ENCODE measurements around the gene MFNG.

DNA sequence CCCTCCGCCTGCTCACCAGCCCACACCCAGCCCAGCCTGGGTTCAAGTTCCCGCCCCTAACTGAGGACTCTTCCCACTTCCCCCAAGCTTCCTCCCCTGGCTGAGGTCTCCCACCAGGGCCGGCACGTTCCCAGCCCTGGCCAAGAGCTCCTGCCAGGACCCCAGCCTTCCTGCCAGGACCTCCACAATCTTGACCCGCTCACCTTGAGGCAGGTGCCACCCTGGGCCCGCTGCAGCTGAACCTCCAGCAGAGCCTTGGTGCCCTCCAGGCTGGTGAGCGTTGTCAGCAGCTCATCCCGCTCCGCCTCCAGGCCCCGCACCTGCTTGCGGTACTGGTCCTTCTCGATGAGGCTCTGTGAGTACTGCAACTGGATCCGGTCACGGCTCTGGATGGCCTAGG is 19.8 kb upstream of the MFNG start:
- TF ChIP-seq CTCF (IDR thresholded peaks at IDR 0.05; ENCODE audit: poor library complexity) (no peak), EZH2 (IDR thresholded peaks at IDR 0.05; ENCODE audit: borderline replicate concordance) (no peak)

Measured in hepatocyte (in vitro differentiated cells).